MM.1S (cell line): ENCODE measurements around the gene EGF.

ENCODE experiments used
- EZH2phosphoT487 ChIP-seq: fragments of 300-600 bp; sonication (generic); IDR thresholded peaks from 2 replicates; pipeline ENCODE4 v1.6.1; 2018; ENCODE audit warnings: antibody characterized with exemption, low read length
- TF ChIP-seq, protein P1 (sequence below): fragments of 300-600 bp; sonication (generic); IDR thresholded peaks from 2 replicates; pipeline ENCODE4 v1.5.1; 2016; ENCODE audit warnings: antibody characterized with exemption, low read length, mixed read lengths

DNA sequence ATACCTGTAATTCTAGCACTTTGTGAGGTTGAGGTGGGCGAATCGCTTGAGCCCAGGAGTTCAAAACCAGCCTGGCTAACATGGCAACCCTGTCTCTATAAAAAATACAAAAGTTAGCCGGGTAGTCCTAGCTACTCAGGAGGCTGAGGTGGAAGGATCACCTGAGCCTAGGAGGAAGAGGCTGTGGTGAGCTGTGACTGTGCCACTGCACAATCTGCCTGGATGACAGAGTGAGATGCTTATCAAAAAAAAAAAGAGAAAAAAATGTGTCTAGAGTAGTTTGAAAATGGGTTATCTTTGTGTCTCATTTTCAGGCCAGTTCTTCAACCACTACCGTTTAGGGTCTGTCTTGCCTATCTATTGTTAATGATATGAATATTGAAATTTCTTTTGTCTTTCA, 98.1 kb downstream of the EGF start:
- TF ChIP-seq, protein P1, sequence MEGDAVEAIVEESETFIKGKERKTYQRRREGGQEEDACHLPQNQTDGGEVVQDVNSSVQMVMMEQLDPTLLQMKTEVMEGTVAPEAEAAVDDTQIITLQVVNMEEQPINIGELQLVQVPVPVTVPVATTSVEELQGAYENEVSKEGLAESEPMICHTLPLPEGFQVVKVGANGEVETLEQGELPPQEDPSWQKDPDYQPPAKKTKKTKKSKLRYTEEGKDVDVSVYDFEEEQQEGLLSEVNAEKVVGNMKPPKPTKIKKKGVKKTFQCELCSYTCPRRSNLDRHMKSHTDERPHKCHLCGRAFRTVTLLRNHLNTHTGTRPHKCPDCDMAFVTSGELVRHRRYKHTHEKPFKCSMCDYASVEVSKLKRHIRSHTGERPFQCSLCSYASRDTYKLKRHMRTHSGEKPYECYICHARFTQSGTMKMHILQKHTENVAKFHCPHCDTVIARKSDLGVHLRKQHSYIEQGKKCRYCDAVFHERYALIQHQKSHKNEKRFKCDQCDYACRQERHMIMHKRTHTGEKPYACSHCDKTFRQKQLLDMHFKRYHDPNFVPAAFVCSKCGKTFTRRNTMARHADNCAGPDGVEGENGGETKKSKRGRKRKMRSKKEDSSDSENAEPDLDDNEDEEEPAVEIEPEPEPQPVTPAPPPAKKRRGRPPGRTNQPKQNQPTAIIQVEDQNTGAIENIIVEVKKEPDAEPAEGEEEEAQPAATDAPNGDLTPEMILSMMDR = no peak
- TF ChIP-seq EZH2phosphoT487 = no peak
